ENCODE data around the gene FADD.
"Not testable (repeated sequence)": the region's sequence is repeated elsewhere in the genome, so short reads cannot be mapped to it uniquely, and the experiment has no call there.

- TF ChIP-seq CTCF, POLR2A (IDR thresholded peaks at IDR 0.05): not testable (repeated sequence)
These were observed 14.3 kb downstream of the FADD start for GRCh38 chr11:70217388-70217787.

Measured in esophagus squamous epithelium (tissue), 4 donors.